B cell (primary cell): ENCODE measurements around the gene MSLN. TPM values are rescaled to one million over a fixed set of nuclear protein-coding genes. Genes with fewer than 3 reads are reported as not detected.

ENCODE experiments used
- ATAC-seq: fragments of 200-7000 bp; cut with Tn5 transposase; one replicate; pipeline ENCODE4 v1.10.0; 2021; ENCODE audit warnings: low read depth, mild to moderate bottlenecking, moderate number of reproducible peaks, moderate library complexity
- CTCF ChIA-PET: fragments of 350-600 bp; sonication (Branson Sonifier 250); formaldehyde crosslinking; loops from one replicate; lab custom pipeline; 2021; ENCODE audit warnings: antibody characterized with exemption, inconsistent platforms; lab: Charles Lee
- POLR2A ChIA-PET: fragments of 350-600 bp; sonication (Branson Sonifier 250); formaldehyde crosslinking; loops from one replicate; lab custom pipeline; 2021; ENCODE audit warnings: antibody characterized with exemption; lab: Charles Lee
- DNase-seq: peaks from one replicate; pipeline ENCODE4 v3.0.0; 2013
- H2AFZ ChIP-seq: 2 replicates; pipeline ENCODE4 v1.6.1; 2012; ENCODE audit warnings: mild to moderate bottlenecking, low read depth, low read length; ENCODE audit not compliant: insufficient read depth, poor library complexity, severe bottlenecking
- H3K27ac ChIP-seq, 2 donors: 1 replicate in 1 of 2; 2 replicates in 1 of 2; pipeline ENCODE4 v1.5.1; 2012 to 2013; ENCODE audit warnings: low read length in 2 of 2, mild to moderate bottlenecking in 2 of 2, moderate library complexity in 1 of 2
- H3K27me3 ChIP-seq, 4 experiments: fragments of 200-600 bp in 1 of 4; sonication (generic) in 1 of 4; replicated peaks in 1 of 4; 1 replicate in 2 of 4; 2 replicates in 2 of 4; pipeline versions ENCODE4 v1.6.1 to v1.7.0; 2013 to 2016; ENCODE audit warnings: low read length in 3 of 4, mild to moderate bottlenecking in 2 of 4, mixed read lengths in 1 of 4, moderate library complexity in 1 of 4; ENCODE audit not compliant: insufficient read depth in 4 of 4, control insufficient read depth in 3 of 4; ENCODE audit errors: control extremely low read depth in 1 of 4
- H3K36me3 ChIP-seq, 2 experiments: replicated peaks in 1 of 2; 1 replicate in 1 of 2; 2 replicates in 1 of 2; pipeline versions ENCODE4 v1.6.1 to v1.7.1; 2013; ENCODE audit warnings: low read length in 1 of 2; ENCODE audit not compliant: insufficient read depth in 2 of 2, control insufficient read depth in 1 of 2; ENCODE audit errors: control extremely low read depth in 1 of 2, extremely low read depth in 1 of 2
- H3K4me1 ChIP-seq, 2 donors: fragments of 200-600 bp in 1 of 2; sonication (generic) in 1 of 2; 1 replicate in 1 of 2; 2 replicates in 1 of 2; pipeline versions ENCODE4 v1.5.1 to v1.6.1; 2013 to 2017; ENCODE audit warnings: low read length in 2 of 2; ENCODE audit not compliant: control insufficient read depth in 2 of 2, insufficient read depth in 2 of 2
- H3K4me2 ChIP-seq: replicated peaks from 2 replicates; pipeline ENCODE3; 2012; ENCODE audit warnings: mild to moderate bottlenecking, low read depth, low read length; ENCODE audit not compliant: poor library complexity, severe bottlenecking
- H3K4me3 ChIP-seq, 5 experiments: fragments of 200-600 bp in 1 of 5; sonication (generic) in 1 of 5; 1 replicate in 3 of 5; 2 replicates in 2 of 5; pipeline versions ENCODE4 v1.5.1 to v1.7.0; 2011 to 2016; ENCODE audit warnings: low read length in 4 of 5, mild to moderate bottlenecking in 4 of 5, low read depth in 2 of 5, control low read depth in 1 of 5, moderate library complexity in 1 of 5; ENCODE audit not compliant: insufficient read depth in 1 of 5; ENCODE audit errors: control extremely low read depth in 1 of 5, extremely low read depth in 1 of 5
- H3K79me2 ChIP-seq: fragments of 200-600 bp; sonication (generic); one replicate; pipeline ENCODE4 v1.6.0; 2016; ENCODE audit warnings: low read length; ENCODE audit not compliant: control insufficient read depth, insufficient read depth
- H3K9ac ChIP-seq: fragments of 200-600 bp; sonication (generic); 2 replicates; pipeline ENCODE4 v1.6.1; 2017; ENCODE audit warnings: mild to moderate bottlenecking, low read length, moderate library complexity
- H3K9me3 ChIP-seq, 3 donors: one replicate each; pipeline versions ENCODE4 v1.6.1 to v1.7.1; 2013; ENCODE audit warnings: low read length in 2 of 3; ENCODE audit not compliant: control insufficient read depth in 2 of 3, insufficient read depth in 1 of 3; ENCODE audit errors: control extremely low read depth in 1 of 3
- H4K20me1 ChIP-seq: 2 replicates; pipeline ENCODE4 v1.6.0; 2012; ENCODE audit warnings: mild to moderate bottlenecking, low read length; ENCODE audit not compliant: insufficient read depth, control insufficient read depth, poor library complexity, severe bottlenecking
- H3K27ac Mint-ChIP-seq: one replicate; pipeline ENCODE4 v1.8.0; 2021; ENCODE audit warnings: mixed read lengths
- H3K27me3 Mint-ChIP-seq: one replicate; pipeline ENCODE4 v1.8.0; 2021; ENCODE audit warnings: mixed read lengths
- H3K4me1 Mint-ChIP-seq: one replicate; pipeline ENCODE4 v1.8.0; 2021; ENCODE audit warnings: mixed read lengths
- H3K4me3 Mint-ChIP-seq: one replicate; pipeline ENCODE4 v1.8.0; 2021; ENCODE audit warnings: mixed read lengths
- H3K9me3 Mint-ChIP-seq: one replicate; pipeline ENCODE4 v1.8.0; 2022; ENCODE audit warnings: mixed read lengths; ENCODE audit not compliant: insufficient read depth
- CTCF ChIP-seq: fragments of 200-600 bp; IDR thresholded peaks from one replicate; pipeline ENCODE4 v1.8.0; 2022; ENCODE audit warnings: antibody characterized with exemption, mild to moderate bottlenecking
- EZH2 ChIP-seq: IDR thresholded peaks from 2 replicates; pipeline ENCODE4 v1.6.1; 2012; ENCODE audit warnings: borderline replicate concordance, low read depth, mild to moderate bottlenecking, moderate library complexity, low read length; ENCODE audit not compliant: insufficient read depth, poor library complexity, severe bottlenecking
- WGBS: methylation state at CpG from one replicate; pipeline ENCODE4 v1.1.5; 2013; ENCODE audit warnings: missing lambda C conversion rate; ENCODE audit not compliant: insufficient coverage; 5-methylcytosine and 5-hydroxymethylcytosine counted together
- intact Hi-C: fragments of 100-400 bp; cut with micrococcal nuclease; formaldehyde crosslinking; loops from one replicate; pipeline ENCODE4 v1.10.0; 2022
- polyA plus RNA-seq: library from polyadenylated mRNA; depleted of rRNA; stranded (reverse); fragments of >200 nt; gene quantifications from 2 replicates; pipeline ENCODE4 v1.2.3, GENCODE V29; 2012
- total RNA-seq, 2 donors: library from RNA; stranded (reverse); fragments of 120-200 nt in 1 of 2; gene quantifications; 1 replicate in 1 of 2; 2 replicates in 1 of 2; pipeline versions ENCODE4 v1.2.3 to v1.2.4, GENCODE V29; 2013 to 2022

MSLN gene
- total and polyA plus RNA-seq, 2 donors (not counting 1 experiment from before 2014, with no cell fraction given): not detected

GRCh38 chr16:720990-721764 lies 39.4 kb upstream of the MSLN start, which contains the start of gene ANTKMT:
ANTKMT (plus strand) TSS chr16:721146; CDS start chr16:721275, 129 bp downstream.
- Histone ChIP-seq H3K9ac (peak within 1 kb of the TSS; percentile 77), H3K36me3 (no peaks in the 10 kb centered on the region), H3K4me3 (peak within 1 kb of the TSS; percentile 34 to 76 (median 73)), H4K20me1 (peaks cover 23% of the 10 kb centered on the region), H2AFZ (peak within 1 kb of the TSS; percentile 77), H3K27me3 (peaks cover 0 to 6% (median 3%) of the 10 kb centered on the region in 4 experiments), H3K27ac (peak within 1 kb of the TSS; percentile 54 to 86), H3K4me1 (peaks cover 21 to 38% of the 10 kb centered on the region in 2 donors), H3K79me2 (no peaks in the 10 kb centered on the region), H3K4me2 (peak within 1 kb of the TSS; percentile 98), H3K9me3 (peaks cover 0 to 8% (median 0%) of the 10 kb centered on the region in 3 donors)
- Mint-ChIP-seq H3K4me3 (peak within 1 kb of the TSS; percentile 84), H3K27ac (peak within 1 kb of the TSS; percentile 80), H3K27me3 (no peaks in the 10 kb centered on the region), H3K9me3 (no peaks in the 10 kb centered on the region), H3K4me1 (peaks cover 21% of the 10 kb centered on the region)
- ATAC-seq (peak; percentile 86), DNase-seq (peak; percentile 92)
- TF ChIP-seq EZH2: no peak
- no peak for TF ChIP-seq CTCF
- ChIA-PET CTCF (interaction anchor here (1.0 to 3.8 kb wide), 5 partner anchors 9 to 64 kb away, joined by 3 to 26 read pairs (median 9); partner anchors contain the start of genes CIAO3 and JMJD8), POLR2A (interaction anchor here (1.0 to 1.9 kb wide), 4 partner anchors 14 to 37 kb away, joined by 3 to 5 read pairs (median 4); partner anchors contain the start of genes JMJD8 and WDR24)
- 5% methylated on average over 106 of the region's 106 CpGs for WGBS
- intact Hi-C loops: loop anchor here (5.0 kb wide), 1 partner anchor 39 kb away; the partner anchor contains the start of genes JMJD8 and STUB1
